ENCODE data around the gene KLHDC3.

The KLHDC3 gene, protein sequence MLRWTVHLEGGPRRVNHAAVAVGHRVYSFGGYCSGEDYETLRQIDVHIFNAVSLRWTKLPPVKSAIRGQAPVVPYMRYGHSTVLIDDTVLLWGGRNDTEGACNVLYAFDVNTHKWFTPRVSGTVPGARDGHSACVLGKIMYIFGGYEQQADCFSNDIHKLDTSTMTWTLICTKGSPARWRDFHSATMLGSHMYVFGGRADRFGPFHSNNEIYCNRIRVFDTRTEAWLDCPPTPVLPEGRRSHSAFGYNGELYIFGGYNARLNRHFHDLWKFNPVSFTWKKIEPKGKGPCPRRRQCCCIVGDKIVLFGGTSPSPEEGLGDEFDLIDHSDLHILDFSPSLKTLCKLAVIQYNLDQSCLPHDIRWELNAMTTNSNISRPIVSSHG

DNA sequence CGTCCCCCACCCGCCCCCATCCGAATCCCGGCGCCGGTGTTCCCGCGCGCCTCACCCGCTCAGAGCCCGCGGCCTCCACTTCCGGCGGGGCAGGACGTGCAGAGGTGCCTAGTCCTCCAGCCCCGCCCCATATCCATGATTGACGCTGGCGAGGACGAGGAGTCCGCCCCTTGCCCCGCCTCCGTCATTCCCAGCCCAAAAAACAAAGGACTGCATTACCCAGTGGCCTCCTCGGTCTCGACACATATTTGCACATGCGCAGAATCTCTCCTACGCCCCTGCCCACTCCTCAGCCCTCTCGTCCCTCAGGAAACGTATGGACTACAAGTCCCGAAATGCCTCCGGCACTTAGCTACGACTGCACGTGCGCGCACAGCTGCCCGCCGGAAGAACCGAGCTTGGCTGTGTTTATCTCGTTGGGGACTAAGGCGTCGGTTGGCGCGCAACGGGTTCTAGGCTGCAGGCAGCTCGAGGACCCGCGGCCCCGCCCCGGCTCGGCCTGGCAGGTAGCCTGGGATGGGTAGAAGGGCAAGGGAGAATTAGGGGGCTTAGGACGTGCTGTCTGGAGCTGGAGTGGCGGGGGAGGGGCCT lies at the start of gene KLHDC3, which contains the start of gene MEA1:
KLHDC3 (plus strand) TSS at position 407 of the 591 bp plus-strand sequence. CDS start 2,944 bp downstream, outside the sequence.
MEA1 (minus strand) TSS at position 104 of the 591 bp plus-strand sequence. CDS start 133 bp downstream, outside the sequence.
- peak; percentile 97 for DNase-seq

DNA sequence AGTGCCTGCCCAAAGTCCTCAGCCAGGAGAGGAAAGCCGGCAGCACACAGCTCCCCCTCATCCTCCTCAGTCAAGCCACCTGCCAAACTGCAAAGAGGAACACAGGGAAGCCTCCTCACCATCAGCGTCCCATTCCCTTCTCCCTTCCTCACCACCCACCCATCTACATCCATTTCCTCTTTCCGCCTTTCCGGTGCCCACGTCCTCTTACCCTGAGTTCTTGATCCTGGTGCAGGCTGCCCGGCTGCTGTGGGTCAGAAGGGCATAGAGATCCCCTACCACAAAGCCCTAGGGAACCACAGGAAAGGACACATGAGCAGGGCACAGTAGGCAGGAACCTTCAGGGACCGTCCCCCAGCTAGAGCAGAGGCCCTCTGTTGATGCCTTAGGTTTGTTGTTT lies 47.5 kb upstream of the KLHDC3 start:
- no peak for DNase-seq

DNA sequence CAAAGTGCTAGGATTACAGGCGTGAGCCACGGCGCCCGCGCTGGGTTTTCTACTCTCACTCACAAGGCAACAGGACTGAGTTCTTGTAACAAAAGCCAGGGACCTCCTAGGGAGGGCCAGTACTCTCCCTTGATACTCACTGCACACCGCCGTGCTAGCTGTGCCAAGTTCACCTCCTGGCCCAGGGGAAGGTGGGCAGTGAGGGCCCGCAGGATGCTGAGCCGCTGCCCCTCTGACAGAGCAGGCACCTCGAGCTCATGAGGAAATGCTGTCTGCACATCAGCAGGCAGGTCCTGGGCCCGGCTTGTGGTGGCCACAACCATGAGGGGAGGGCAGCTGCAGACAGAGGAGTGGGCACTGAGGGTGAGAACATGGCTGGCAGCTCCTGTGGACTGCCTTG lies 46.8 kb upstream of the KLHDC3 start:
- DNase-seq: no peak

DNA sequence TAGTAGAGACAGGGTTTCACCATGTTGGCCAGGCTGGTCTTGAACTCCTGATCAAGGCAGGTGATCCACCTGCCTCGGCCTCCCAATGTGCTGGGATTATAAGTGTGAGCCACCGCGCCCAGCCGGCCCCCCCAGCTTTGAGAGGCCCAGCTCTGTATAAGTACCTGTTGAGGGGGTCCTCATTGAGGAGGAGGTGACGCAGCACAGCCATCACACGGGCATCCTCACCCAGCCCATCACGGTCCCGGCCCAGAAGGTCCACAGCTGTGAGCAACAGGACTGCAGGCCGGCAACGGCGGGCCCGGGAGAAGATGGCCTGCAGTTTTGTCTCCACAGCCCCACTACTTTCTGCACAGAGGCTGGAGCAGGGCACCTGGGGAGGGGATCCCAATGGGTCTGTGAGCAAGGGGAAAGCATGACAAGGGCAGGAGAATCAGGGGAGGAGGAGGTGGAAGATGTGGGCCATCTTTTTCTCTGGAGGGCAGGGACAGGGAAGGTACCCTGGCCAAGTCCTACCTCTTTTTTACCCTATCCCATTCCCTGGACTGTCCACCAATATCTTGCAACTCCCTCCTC lies 45.8 kb upstream of the KLHDC3 start:
- no peak for DNase-seq

DNA sequence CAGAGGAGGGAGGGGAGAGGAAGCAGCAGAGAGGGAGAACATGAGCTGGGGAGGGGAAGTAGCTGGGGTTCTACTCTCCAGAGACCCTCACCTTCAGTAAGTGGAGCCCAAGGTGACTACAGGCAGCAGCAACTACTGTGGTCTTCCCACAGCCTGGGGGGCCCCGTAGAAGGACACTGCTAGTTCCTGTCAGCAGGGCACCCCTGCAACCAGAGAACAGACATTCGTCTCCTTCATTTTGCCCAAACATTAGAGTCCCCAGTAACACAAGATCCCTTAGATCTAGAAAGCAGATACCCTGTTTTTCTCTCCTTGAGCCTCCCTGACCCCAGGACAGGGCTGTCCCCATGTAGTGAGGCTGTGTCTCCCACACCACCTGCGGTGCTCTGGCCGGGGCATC lies 45.3 kb upstream of the KLHDC3 start:
- no peak for DNase-seq

DNA sequence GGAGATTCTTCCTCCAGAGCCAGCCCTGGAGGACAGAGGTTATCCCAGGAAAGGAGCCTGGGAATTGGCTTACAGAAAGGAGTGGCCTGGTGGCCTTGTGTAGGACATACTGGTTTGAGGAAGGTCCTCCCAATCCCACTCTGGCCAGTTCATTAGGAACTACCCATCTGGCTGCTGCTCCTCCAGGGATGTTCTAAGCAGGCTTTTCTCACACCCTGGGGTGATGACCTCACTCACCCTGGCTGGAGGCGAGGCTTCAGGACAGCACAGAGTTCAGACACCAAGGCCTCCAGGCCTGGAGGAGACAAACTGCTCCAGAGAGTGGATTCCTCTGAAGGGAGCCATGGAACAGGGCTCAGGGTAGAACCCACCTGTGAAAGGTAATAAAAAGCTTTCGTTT lies 44.6 kb upstream of the KLHDC3 start:
- DNase-seq: no peak

DNA sequence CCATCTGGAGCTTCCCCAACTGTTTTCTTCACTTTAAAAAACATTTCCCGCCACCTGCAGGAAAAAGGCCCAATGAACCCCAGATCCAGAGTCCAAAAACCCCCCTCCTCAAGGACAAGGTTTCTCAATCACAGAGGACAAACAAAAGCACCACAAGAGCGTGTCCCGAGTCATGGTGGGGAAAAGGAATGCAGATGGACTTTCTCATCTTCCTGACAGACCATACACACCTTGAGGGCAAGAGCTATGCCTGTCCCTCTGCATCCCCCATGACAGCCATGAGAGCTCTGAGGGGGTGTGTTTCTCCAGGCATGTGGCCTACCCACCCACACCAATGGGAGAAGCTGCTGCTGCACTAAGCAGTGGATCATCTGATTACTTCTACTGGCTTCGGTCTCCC lies 44.1 kb upstream of the KLHDC3 start:
- no peak for DNase-seq

DNA sequence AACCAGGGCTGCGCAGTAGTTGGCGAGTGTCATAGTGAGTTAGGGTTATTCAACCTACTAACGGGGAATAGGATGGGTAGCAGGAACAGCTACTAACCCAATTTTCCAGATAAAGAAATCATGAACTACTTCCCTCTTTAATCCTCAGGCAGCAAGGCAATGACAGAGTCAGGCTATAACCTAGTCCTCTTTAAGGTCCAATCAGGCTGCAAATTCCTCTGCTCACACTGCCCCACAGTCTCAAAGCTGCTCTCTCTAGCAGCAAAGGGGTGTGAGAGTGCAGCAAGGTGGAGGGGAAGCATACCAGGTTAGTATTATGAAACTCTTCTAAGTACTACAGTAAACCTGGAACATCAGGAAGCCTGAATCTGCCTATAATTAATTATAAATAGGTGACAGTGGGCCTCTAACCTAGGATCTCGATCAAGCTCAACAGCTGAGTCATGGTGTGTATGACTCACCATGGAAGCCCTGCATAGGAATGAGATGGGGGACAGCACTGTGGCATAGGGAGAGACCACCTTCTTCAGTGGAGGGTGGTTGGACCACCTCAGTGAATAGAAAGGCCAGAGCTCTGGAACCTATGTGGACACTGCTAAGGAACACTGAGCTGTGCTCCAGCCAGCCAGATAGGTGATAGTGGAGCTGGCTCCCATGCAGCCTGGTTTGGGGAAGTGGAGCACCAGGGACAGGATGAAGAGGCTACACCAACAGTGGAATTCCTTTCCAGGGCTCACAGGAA lies 43.0 kb upstream of the KLHDC3 start:
- no peak for DNase-seq

DNA sequence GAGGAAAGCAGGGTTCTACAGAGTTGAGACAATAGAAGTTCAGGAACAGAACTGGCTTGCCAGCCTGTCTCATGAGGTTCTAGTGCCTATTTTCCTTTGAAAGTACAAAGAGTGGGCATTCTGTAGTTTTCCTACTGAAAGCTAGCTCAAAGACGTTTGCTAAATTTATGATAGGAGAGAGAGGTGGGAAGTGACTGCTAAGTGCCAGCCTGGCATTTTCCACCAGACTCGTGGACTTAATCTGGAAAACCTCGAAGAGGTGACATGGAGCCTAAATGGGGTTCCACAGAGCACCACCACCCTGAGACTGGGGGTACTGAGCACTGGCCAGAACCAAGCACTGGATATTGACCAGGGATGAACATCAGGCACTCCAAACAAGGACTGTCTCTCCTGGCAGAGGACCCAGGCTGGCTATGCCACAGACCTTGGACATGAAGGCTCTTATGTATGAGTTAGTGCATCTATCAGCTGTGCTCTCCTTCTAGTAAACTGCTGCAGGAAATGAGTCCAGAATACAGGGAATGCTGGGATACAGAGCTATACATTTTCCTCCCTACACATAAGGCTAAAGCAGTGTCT lies 42.2 kb upstream of the KLHDC3 start:
- DNase-seq: no peak

DNA sequence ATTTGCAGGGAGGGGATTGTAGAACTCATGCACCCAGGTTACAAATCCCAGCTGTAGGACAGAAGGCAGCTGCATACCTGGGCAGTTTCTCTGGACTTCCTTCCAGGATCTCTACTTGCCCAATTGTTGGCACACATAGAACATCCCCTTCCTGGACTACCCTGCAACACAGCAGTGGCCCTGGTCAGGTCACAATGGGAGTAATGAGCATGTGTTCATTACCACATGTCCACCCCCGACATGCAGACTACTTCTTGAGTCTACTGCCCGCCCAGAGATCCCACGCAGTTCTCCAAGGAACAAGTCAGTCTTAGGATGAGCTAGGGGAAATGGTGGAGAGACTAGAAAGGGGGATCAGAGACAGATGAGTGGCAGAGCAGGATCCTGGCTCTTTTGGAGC lies 40.1 kb upstream of the KLHDC3 start:
- no peak for DNase-seq

DNA sequence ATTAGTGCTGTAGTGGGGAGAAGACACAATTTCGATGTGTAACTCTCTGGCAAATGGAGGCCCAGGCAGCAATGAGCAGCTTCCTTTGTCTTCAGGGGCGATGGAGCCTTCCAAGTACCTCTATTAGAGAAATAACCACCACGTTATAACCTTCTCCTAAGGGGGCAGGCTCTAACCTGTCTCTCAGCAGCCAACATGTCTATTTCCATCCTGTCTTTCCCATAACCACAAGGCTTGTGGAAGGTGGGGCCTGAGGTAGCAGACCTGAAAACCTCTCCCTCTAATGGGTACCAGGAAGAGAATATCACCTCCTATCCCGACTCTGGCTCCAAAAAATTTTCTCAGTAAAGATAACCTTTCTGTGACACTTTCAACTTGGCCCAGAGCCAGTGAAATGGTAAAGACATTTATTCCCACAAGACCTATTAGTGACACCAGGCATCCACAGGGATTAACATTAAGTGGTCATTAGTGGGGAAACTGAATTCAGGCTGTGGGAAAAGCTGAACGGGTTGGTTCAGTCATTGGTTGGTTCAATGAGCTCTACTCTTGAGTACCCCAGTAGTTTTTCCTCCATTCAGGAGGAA lies 39.0 kb upstream of the KLHDC3 start:
- DNase-seq: no peak

DNA sequence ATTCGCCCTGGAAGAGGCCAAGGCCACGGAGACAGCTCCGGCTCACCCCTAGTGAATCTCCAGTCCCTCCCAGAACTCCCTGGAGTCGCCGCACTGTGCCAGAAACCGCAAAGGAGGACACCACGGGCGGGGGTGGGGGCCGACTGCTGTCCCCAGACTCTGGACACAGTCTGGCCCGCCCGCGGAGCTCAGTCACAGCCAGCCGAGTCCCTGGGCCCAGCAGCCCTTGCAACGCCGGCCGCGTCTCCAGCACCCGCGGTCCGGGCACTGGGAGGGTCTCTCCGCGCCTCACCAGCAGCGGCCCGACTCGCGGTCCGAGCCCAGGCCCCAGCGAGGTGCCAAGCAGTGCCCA lies 35.6 kb upstream of the KLHDC3 start:
- no peak for DNase-seq

DNA sequence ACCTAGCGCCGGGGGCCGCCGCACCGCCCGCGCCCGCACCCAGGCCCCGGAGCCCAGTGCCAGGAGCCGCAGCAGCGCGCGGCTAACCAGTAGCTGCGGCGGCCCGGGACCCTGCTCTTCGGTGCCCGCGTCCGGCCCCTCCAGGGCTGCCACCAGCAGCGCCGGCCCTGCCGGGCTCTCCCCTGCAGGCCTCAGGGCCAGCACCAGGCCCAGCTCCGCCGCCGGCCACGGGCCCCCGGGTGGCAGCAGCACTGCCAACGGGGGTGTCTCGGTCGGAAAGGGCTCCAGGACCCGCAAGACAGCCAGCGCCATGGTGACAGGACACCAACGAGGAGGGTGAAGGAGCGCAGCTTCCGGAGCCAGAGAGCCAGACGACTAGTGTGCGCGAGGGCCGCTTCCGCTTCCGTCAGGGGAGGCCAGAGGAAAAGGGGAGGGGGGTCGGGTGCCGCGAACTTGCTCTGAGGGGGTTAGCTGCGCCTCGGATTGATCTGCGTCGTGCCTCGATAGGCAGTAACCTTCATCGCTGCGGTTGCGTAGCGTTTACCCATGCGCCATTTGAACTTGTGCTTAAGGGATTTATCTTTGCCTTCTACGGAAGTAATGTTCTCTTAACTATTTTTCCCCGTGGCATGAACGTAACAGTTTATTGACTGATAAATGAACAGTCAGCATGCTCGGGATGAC lies 35.1 kb upstream of the KLHDC3 start, which contains the start of gene PEX6:
PEX6 (minus strand) TSS at position 343 of the 684 bp plus-strand sequence; CDS start at position 312, 31 bp downstream.
- DNase-seq: peak; percentile 93

DNA sequence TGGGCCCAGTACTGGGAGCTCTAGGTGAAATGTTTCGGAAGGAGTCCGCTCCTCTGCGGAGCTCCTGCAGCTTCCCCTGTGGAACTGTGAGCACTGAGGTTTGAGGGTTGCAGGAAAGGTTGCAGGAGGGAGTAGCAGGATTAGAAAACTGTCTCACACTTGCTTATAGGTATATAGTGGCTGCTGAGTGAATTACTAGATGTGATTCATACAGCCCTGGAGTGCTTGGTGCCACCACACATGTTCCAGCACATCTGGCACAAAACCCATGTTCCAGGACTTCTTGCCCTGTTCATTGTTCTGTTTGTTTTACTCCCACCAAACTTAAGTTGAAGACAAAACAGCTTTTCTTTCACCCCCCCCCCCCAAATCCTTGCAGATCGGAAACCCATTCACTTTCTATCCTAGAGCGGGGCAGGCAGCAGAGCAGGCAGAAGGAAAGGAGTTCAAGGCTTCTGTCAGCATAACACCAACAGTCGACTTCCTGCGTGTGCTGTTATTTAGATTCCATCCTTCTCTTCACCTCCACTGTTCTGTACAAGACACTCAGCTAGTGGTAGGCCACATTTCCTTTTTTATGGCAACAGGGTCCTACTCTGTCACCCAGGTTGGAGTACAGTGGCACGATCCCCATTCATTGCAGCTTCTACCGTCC lies 34.4 kb upstream of the KLHDC3 start:
- DNase-seq: no peak

DNA sequence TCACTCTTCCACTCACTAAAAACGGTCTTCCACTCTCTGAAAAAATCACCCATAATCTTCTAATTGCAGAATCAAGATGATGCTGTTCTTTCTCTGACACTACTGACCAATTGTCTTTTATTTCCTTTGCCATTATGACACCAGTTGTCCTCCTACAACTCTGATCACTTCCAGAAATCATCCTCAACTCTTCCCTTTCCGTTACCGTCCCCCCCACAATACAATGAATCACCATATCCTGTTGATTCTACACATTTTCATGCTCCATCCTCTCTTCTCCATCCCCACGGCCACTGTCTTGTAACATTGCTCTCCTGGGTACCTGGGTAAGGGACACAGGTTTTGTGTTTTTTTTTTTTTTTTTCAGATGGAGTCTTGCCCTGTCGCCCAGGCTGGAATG lies 32.2 kb upstream of the KLHDC3 start:
- DNase-seq: no peak

DNA sequence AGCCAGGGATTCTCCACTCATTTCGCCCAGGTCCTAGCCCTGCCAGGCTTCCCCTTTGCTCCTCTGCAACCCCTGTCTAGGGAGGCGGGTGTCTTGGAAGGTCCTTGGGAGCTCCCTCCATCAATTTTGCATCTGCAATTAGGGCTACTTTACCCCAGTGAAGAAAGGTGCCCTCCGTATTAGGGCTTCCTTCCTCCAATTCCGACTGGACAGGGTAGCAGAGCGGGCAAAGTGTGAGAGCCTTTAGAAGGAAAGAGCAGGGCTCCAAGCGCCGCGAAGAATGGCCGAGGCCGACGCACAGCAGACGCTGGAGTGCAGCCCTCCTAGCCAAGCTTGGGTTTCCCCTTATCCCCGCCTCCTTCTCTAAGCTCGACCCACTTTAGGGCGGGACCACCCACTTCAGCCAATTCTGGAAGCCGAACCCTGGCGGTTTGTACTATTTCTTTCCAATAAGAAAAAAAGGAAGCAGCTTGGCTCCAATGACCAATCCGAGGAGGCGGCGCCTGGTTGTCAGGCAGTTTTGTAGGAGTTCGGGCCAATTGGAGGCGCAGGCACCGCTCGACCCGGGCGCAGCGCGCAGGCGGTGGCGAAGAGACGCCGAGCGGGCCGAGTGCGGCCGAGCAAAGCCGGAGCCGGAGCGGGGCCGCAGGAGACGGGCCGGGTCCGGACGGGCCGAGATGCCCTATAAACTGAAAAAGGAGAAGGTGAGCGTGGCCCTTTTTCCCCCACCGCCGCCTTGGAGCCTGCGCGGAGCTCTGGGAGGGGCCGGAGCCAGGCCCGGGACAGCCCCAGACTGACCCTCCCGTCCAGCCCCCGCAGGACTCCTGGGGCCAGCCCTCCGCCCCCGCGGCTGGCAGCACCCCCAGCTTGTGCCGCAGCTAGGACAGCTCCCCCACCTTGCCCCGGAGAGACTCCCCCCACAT lies 29.8 kb upstream of the KLHDC3 start, which contains the start of gene PPP2R5D:
PPP2R5D (plus strand) TSS at position 570 of the 923 bp plus-strand sequence; CDS start at position 678, 108 bp downstream.
- DNase-seq: peak; percentile 95

DNA sequence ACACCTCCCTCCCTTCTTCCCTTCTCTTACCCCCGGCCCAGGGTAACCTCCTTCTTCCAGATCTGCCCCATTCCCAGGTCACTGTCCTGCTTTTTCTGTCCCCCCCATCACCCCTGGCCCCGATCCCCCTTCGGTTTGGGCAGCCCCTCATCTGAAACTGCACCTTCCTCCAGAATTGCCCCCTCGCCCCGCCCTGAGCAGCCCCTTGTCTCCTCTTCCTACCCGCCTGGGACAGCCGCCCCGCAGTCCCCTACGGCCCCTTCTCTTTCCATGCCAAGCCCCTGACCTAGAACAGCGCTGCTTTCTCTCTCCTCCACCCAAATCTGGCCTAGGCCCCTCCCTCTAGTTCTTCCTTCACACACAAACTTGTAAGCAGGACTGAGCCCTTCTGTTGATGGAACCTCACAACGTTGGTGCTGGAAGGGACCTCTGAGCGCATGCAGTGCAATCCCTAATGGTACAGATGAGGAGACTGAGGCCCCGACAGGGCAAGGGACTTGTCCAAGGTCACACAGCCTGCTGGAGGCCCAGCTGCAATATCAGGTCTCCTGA lies 29.0 kb upstream of the KLHDC3 start:
- no peak for DNase-seq

DNA sequence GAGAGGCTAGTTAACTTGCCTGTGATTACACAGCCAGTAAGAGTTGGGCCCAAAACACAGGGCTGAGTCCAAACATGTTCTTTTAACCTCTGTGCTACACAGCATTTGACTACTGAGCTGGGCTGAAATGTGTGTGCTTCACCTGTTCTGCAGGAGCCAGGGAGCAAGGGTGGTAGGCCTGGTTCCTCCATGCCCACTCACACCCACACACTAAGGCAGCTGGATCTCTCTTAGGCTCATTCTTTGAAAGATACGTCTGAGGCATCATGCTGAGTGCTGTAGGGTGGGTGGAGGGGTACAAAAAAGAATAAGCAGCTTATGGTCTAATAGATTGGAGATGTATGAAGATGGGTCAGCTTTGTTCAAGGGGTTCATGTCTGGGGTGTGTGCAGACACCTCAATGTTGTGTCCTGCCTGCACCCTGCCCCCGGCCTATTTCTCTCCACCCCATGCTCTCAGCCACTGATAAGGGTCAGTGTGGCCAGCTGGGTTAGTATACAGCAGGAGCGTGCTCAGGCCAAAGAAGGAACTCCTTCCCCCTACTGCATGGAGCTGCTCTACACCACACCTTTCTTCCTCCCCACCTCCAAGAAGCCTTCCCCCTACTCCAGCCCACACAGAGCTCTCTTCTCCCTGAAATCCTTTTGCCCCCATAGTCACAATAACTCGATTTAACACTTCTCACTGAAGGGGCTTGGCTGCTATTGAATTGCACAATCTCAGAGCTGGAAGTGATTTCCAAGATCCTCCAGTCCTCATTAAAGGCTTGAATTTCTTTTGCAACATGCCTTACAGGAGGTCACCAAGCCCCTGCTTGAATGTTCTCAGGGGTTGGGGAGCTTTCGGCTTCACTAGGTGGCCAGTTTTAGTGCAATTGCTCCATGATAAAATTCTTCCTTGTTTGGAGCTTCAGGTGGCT lies 26.3 kb upstream of the KLHDC3 start:
- DNase-seq: no peak
